Upper lobe of right lung (tissue), 1 donor: ENCODE measurements around the gene MOB2. TPM values are rescaled to one million over a fixed set of nuclear protein-coding genes. Genes with fewer than 3 reads are reported as not detected.

Source experiments
- ATAC-seq: fragments of 200-7000 bp; cut with Tn5 transposase; one replicate; pipeline ENCODE4 v1.9.1; 2020; ENCODE audit warnings: mild to moderate bottlenecking, moderate library complexity
- DNase-seq: peaks from one replicate; pipeline ENCODE4 v3.0.0-alpha.2; 2020
- H3K27ac ChIP-seq: fragments of 200-600 bp; one replicate; pipeline ENCODE4 v1.8.0; 2022
- H3K27me3 ChIP-seq: fragments of 200-600 bp; one replicate; pipeline ENCODE4 v1.8.0; 2022; ENCODE audit warnings: mild to moderate bottlenecking
- H3K36me3 ChIP-seq: fragments of 200-600 bp; one replicate; pipeline ENCODE4 v1.8.0; 2022
- H3K4me1 ChIP-seq: fragments of 200-600 bp; one replicate; pipeline ENCODE4 v1.8.0; 2022
- H3K4me3 ChIP-seq: fragments of 200-600 bp; one replicate; pipeline ENCODE4 v1.8.0; 2022; ENCODE audit warnings: mild to moderate bottlenecking
- H3K9me3 ChIP-seq: fragments of 200-600 bp; one replicate; pipeline ENCODE4 v1.8.0; 2022
- CTCF ChIP-seq: fragments of 200-600 bp; IDR thresholded peaks from one replicate; pipeline ENCODE4 v1.8.0; 2022; ENCODE audit warnings: antibody characterized with exemption
- intact Hi-C: fragments of 100-400 bp; cut with DNase I; formaldehyde crosslinking; loops from one replicate; pipeline ENCODE4 v1.11.0; 2022
- total RNA-seq: library from RNA; stranded (reverse); fragmentation: NEBNext Ultra II Directional; extraction: Animal tissue kit (Norgen Biotek cat#: 25700); gene quantifications from one replicate; pipeline ENCODE4 v1.2.1, GENCODE V29; 2021
- donor health status: DM: no; HTN: yes; CAD: no; lungs with severe emphysema.

MOB2 gene
- total RNA-seq, 1 donor from 2014 or later = 58.9 TPM

- H3K4me1 ChIP-seq = peaks cover 31% of the 10 kb centered on the region
- H3K27ac ChIP-seq = no peak overlapping the region
- H3K27me3 ChIP-seq = no peaks in the 10 kb centered on the region
- H3K9me3 ChIP-seq = no peaks in the 10 kb centered on the region
- ATAC-seq (no peak), DNase-seq (peak; percentile 16)
- H3K36me3 ChIP-seq = no peaks in the 10 kb centered on the region
- intact Hi-C loops = no loop called here
- TF ChIP-seq CTCF = no peak
- no peak overlapping the region for H3K4me3 ChIP-seq
These were observed 4.1 kb upstream of the MOB2 start for GRCh38 chr11:1490651-1491050.

GRCh38 chr11:1488575-1489180 is 2.1 kb upstream of the MOB2 start:
- DNase-seq (peak; percentile 45), ATAC-seq (no peak)
- intact Hi-C loops = no loop called here
- Histone ChIP-seq H3K9me3 (no peaks in the 10 kb centered on the region), H3K27ac (no peak overlapping the region), H3K4me1 (peaks cover 34% of the 10 kb centered on the region), H3K4me3 (no peak overlapping the region), H3K36me3 (no peaks in the 10 kb centered on the region), H3K27me3 (no peaks in the 10 kb centered on the region)
- TF ChIP-seq CTCF = no peak

GRCh38 chr11:1487851-1488574 is 1.4 kb upstream of the MOB2 start:
- Histone ChIP-seq H3K4me1 (peaks cover 36% of the 10 kb centered on the region), H3K9me3 (no peaks in the 10 kb centered on the region), H3K36me3 (no peaks in the 10 kb centered on the region), H3K27ac (no peak overlapping the region), H3K27me3 (no peaks in the 10 kb centered on the region), H3K4me3 (no peak overlapping the region)
- intact Hi-C loops = no loop called here
- DNase-seq (peak; percentile 57), ATAC-seq (no peak)
- no peak for TF ChIP-seq CTCF

- ATAC-seq (no peak), DNase-seq (peak; percentile 51)
- no peaks in the 10 kb centered on the region for H3K36me3 ChIP-seq
- no peak overlapping the region for H3K27ac ChIP-seq
- no peaks in the 10 kb centered on the region for H3K27me3 ChIP-seq
- TF ChIP-seq CTCF = no peak
- H3K9me3 ChIP-seq = no peaks in the 10 kb centered on the region
- intact Hi-C loops = no loop called here
- no peak overlapping the region for H3K4me3 ChIP-seq
- peaks cover 43% of the 10 kb centered on the region for H3K4me1 ChIP-seq
These were observed 692 bp upstream of the MOB2 start for GRCh38 chr11:1487091-1487850.

- intact Hi-C loops = no loop called here
These were observed 1.1 kb downstream of the MOB2 start for GRCh38 chr11:1485504-1485885.

More at GRCh38 chr11:1485504-1485885, 1.1 kb downstream of the MOB2 start:
- no peaks in the 10 kb centered on the region for H3K9me3 ChIP-seq
- no peak for TF ChIP-seq CTCF
- H3K4me1 ChIP-seq = peaks cover 48% of the 10 kb centered on the region
- ATAC-seq (no peak), DNase-seq (peak; percentile 54)
- no peaks in the 10 kb centered on the region for H3K36me3 ChIP-seq
- H3K27ac ChIP-seq = peak overlapping the region; percentile 11
- no peaks in the 10 kb centered on the region for H3K27me3 ChIP-seq
- peak overlapping the region; percentile 29 for H3K4me3 ChIP-seq
